Effector memory CD4-positive, alpha-beta T cell (primary cell): ENCODE results near the gene HCRTR1.

ENCODE experiments used
- DNase-seq, 3 donors: peaks; one replicate each; pipeline ENCODE4 v3.0.0-alpha.2; 2020
- H3K27ac ChIP-seq: 2 replicates; pipeline ENCODE4 v1.7.0; 2013; ENCODE audit warnings: mild to moderate bottlenecking, low read length, moderate library complexity; ENCODE audit not compliant: insufficient read depth, poor library complexity, severe bottlenecking
- H3K27me3 ChIP-seq: replicated peaks from 2 replicates; pipeline ENCODE4 v1.7.0; 2013; ENCODE audit warnings: mild to moderate bottlenecking, low read length; ENCODE audit not compliant: insufficient read depth, control insufficient read depth, poor library complexity, severe bottlenecking
- H3K36me3 ChIP-seq: 2 replicates; pipeline ENCODE4 v1.7.0; 2013; ENCODE audit warnings: mild to moderate bottlenecking, low read length, moderate library complexity; ENCODE audit not compliant: control insufficient read depth, insufficient read depth
- H3K4me1 ChIP-seq: 2 replicates; pipeline ENCODE4 v1.7.0; 2013; ENCODE audit warnings: low read length, mild to moderate bottlenecking; ENCODE audit not compliant: control insufficient read depth, insufficient read depth, poor library complexity, severe bottlenecking
- H3K4me3 ChIP-seq: 2 replicates; pipeline ENCODE4 v1.7.0; 2013; ENCODE audit warnings: low read length, low read depth, mild to moderate bottlenecking; ENCODE audit not compliant: insufficient read depth, poor library complexity, severe bottlenecking
- H3K9me3 ChIP-seq: 2 replicates; pipeline ENCODE4 v1.7.0; 2013; ENCODE audit warnings: mild to moderate bottlenecking, low read length, moderate library complexity; ENCODE audit not compliant: control insufficient read depth

Gene HCRTR1

GRCh38 chr1:31574749-31575368 is 42.6 kb upstream of the HCRTR1 start:
- Histone ChIP-seq H3K27ac (no peak overlapping the region), H3K4me3 (no peak overlapping the region), H3K9me3 (no peaks in the 10 kb centered on the region), H3K4me1 (no peaks in the 10 kb centered on the region), H3K36me3 (no peaks in the 10 kb centered on the region), H3K27me3 (no peaks in the 10 kb centered on the region)
- no peak for DNase-seq

DNA sequence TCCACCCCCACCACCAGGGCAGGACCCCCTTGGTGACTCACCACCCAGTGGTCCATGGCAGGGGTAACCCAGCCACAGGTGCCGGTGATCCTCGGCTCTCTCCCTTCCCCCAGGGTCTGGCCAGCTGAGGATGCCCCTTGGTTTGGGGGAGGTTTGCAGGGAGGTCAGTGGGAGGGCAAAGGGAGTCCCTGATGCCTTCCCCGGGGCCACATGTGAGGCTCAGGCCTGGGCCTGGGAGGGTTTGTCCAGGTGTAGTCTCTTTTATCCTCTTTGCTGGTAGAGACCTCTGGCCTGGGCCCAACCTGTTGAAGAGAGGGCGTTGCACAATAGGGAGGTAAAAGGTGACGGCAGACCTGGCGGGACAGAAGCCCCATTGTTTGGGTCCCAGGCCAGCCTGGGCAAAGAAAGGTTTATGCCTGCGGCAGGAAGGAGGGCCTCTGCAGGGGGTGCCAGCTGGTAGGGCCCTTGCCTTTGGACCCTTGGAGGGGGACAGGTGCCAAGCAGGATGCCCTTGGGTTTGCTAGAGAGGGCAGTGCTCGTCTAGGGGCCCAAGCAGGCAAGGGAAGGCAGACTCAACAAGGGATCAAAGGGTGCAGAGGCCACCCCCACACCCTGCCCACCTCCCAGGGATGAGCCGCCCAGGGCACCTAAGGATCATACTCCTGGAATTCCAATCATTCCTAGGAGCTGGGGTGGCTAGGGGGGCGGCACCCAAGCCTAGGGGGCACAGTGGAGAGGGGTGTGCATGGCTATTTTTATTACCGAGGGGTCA is 41.9 kb upstream of the HCRTR1 start:
- Histone ChIP-seq H3K4me3 (no peak overlapping the region), H3K4me1 (no peaks in the 10 kb centered on the region), H3K27ac (no peak overlapping the region), H3K36me3 (no peaks in the 10 kb centered on the region), H3K9me3 (no peaks in the 10 kb centered on the region), H3K27me3 (no peaks in the 10 kb centered on the region)
- no peak for DNase-seq

- H3K36me3 ChIP-seq = no peaks in the 10 kb centered on the region
- no peak for DNase-seq
- H3K9me3 ChIP-seq = no peaks in the 10 kb centered on the region
- H3K4me1 ChIP-seq = no peaks in the 10 kb centered on the region
- H3K27ac ChIP-seq = no peak within 1 kb of the TSS
- no peaks in the 10 kb centered on the region for H3K27me3 ChIP-seq
- H3K4me3 ChIP-seq = no peak within 1 kb of the TSS
These were observed 41.3 kb upstream of the HCRTR1 start, which contains the start of gene TINAGL1 for GRCh38 chr1:31576201-31576669. Gene TINAGL1 (plus strand): TSS chr1:31576515. CDS start chr1:31577149, 634 bp downstream.

DNA sequence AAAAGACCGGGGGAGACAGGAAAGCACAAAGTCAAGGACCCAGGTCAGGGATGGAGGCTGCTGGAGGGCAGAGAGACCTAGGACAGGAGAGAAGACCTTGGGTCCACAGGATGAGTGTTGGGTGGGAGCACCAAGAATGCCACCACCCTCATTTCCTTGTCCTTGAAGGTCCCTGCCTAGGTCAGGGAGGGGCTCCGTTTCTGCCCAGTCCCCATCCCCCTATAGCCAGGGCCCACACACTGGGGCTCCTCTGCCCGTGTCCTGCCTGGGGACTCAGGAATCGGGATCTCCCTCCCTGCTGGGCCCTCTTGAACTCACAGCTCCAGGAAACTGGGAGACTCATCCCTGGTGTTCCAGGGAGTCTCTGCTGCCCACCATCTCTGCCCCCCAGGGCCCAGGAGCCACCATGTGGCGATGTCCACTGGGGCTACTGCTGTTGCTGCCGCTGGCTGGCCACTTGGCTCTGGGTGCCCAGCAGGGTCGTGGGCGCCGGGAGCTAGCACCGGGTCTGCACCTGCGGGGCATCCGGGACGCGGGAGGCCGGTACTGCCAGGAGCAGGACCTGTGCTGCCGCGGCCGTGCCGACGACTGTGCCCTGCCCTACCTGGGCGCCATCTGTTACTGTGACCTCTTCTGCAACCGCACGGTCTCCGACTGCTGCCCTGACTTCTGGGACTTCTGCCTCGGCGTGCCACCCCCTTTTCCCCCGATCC is 40.6 kb upstream of the HCRTR1 start:
- Histone ChIP-seq H3K9me3 (no peaks in the 10 kb centered on the region), H3K36me3 (no peaks in the 10 kb centered on the region), H3K27me3 (no peaks in the 10 kb centered on the region), H3K27ac (no peak overlapping the region), H3K4me3 (no peak overlapping the region), H3K4me1 (no peaks in the 10 kb centered on the region)
- DNase-seq = no peak

DNA sequence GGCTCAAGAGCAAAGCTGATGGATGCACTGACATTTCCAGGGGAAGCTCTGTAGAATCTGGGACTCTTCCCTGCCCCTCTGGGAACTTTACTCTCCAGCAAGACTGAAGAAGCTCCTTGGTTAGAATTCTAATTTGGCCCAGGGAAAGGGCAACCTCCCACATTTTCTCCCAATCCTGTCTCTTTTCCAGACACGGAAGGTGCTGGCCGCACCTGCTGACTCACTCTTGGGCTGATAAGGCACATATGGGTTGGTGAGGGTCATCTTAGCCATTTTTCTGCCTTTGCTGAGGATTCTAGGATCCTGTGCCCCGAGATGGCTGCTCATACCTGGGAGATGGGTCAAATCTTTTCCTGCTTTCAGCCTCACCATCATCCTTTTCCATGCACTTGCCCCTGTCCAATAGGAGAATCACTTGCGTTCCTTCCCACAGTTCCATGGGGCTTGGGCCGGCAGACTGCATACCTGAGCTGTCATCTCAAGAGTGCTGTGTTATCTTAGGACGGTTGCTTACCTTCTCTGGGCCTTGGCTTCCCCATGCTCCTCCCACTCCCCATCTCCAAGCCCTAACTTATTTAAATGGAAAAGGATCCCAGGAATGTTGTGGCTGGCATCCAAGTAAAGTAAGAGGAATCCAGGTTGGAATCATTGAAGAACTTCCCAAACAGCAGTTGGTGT is 39.8 kb upstream of the HCRTR1 start:
- no peaks in the 10 kb centered on the region for H3K27me3 ChIP-seq
- no peak overlapping the region for H3K27ac ChIP-seq
- no peaks in the 10 kb centered on the region for H3K36me3 ChIP-seq
- no peaks in the 10 kb centered on the region for H3K4me1 ChIP-seq
- no peak for DNase-seq
- no peak overlapping the region for H3K4me3 ChIP-seq
- no peaks in the 10 kb centered on the region for H3K9me3 ChIP-seq

- DNase-seq = no peak
- H3K4me3 ChIP-seq = no peak overlapping the region
- no peaks in the 10 kb centered on the region for H3K36me3 ChIP-seq
- no peak overlapping the region for H3K27ac ChIP-seq
- no peaks in the 10 kb centered on the region for H3K9me3 ChIP-seq
- no peaks in the 10 kb centered on the region for H3K27me3 ChIP-seq
- H3K4me1 ChIP-seq = no peaks in the 10 kb centered on the region
These were observed 38.1 kb upstream of the HCRTR1 start for GRCh38 chr1:31579374-31579773.

- no peaks in the 10 kb centered on the region for H3K4me1 ChIP-seq
- no peaks in the 10 kb centered on the region for H3K9me3 ChIP-seq
- DNase-seq = no peak
- H3K4me3 ChIP-seq = no peak overlapping the region
- H3K27ac ChIP-seq = no peak overlapping the region
- H3K36me3 ChIP-seq = no peaks in the 10 kb centered on the region
- H3K27me3 ChIP-seq = no peaks in the 10 kb centered on the region
These were observed 37.0 kb upstream of the HCRTR1 start for GRCh38 chr1:31580513-31580870.

GRCh38 chr1:31580891-31581603 is 36.4 kb upstream of the HCRTR1 start:
- DNase-seq = no peak
- no peak overlapping the region for H3K27ac ChIP-seq
- H3K4me1 ChIP-seq = no peaks in the 10 kb centered on the region
- no peaks in the 10 kb centered on the region for H3K9me3 ChIP-seq
- no peak overlapping the region for H3K4me3 ChIP-seq
- no peaks in the 10 kb centered on the region for H3K36me3 ChIP-seq
- H3K27me3 ChIP-seq = no peaks in the 10 kb centered on the region
